PC-9 (cell line): ENCODE results near the gene ATP5ME.

Experiments
- CTCF ChIP-seq: fragments of 200-600 bp; sonication (generic); conservative IDR thresholded peaks from 2 replicates; pipeline ENCODE4 v1.6.1; 2017; ENCODE audit warnings: mixed run types, antibody characterized with exemption, mild to moderate bottlenecking, moderate library complexity
- EZH2 ChIP-seq: fragments of 200-600 bp; sonication (generic); IDR thresholded peaks from 2 replicates; pipeline ENCODE4 v1.8.0; 2017; ENCODE audit warnings: antibody characterized with exemption, low read depth

GRCh38 chr4:663046-663437 lies 11.0 kb downstream of the ATP5ME start:
- TF ChIP-seq CTCF = no peak
- TF ChIP-seq EZH2 = no peak
